Ovary (tissue), 9 donors: ENCODE results near the gene SHROOM4. TPM values are rescaled to one million over a fixed set of nuclear protein-coding genes. Genes with fewer than 3 reads are reported as not detected.

ENCODE experiments used
- DNase-seq, 5 donors: peaks; one replicate each; pipeline ENCODE4 v3.0.0-alpha.2; 2019 to 2020
- H3K27ac ChIP-seq, 2 donors: fragments of 200-600 bp; one replicate each; pipeline versions ENCODE4 v1.5.1 to v1.8.0; 2019 to 2022
- H3K27me3 ChIP-seq: fragments of 200-600 bp; one replicate; pipeline ENCODE4 v1.8.0; 2022
- H3K36me3 ChIP-seq: fragments of 200-600 bp; sonication (generic); one replicate; pipeline ENCODE4 v1.5.1; 2019
- H3K4me1 ChIP-seq: one replicate; pipeline ENCODE4 v1.8.1; 2013; ENCODE audit warnings: mild to moderate bottlenecking, moderate library complexity; ENCODE audit not compliant: insufficient read depth
- H3K4me3 ChIP-seq: fragments of 200-600 bp; sonication (generic); one replicate; pipeline ENCODE4 v1.5.1; 2017
- H3K9me3 ChIP-seq, 2 donors: fragments of 200-600 bp in 1 of 2; sonication (generic) in 1 of 2; one replicate each; pipeline versions ENCODE4 v1.5.1 to v1.8.1; 2013 to 2019; ENCODE audit warnings: mild to moderate bottlenecking in 1 of 2, moderate library complexity in 1 of 2
- CTCF ChIP-seq, 3 donors: fragments of 450-650 bp in 2 of 3; fragments of 200-600 bp in 1 of 3; IDR thresholded peaks; one replicate each; pipeline versions ENCODE4 v1.5.1 to v1.8.0; 2016 to 2022; ENCODE audit warnings: antibody characterized with exemption in 3 of 3, mild to moderate bottlenecking in 1 of 3
- EP300 ChIP-seq: sonication (generic); formaldehyde crosslinking; IDR thresholded peaks from one replicate; pipeline ENCODE4 v1.6.1; 2017; ENCODE audit warnings: antibody characterized with exemption
- POLR2A ChIP-seq: fragments of 450-650 bp; IDR thresholded peaks from one replicate; pipeline ENCODE4 v1.6.1; 2017; ENCODE audit warnings: antibody characterized with exemption, mild to moderate bottlenecking, moderate library complexity
- WGBS, 3 donors: extraction: QIAGEN DNeasy Blood & Tissue Kit in 1 of 3; methylation state at CpG; one replicate each; pipeline versions ENCODE4 v1.1.5 to v1.1.7; 2013 to 2017; 5-methylcytosine and 5-hydroxymethylcytosine counted together
- intact Hi-C, 4 donors: fragments of 100-400 bp; cut with DNase I; formaldehyde crosslinking; loops; one replicate each; pipeline versions ENCODE4 v1.11.0 to v1.15.1; 2022 to 2023
- polyA plus RNA-seq, 2 donors: library from polyadenylated mRNA; stranded (reverse); fragments of 200-250 nt in 1 of 2; fragments of 350-450 nt in 1 of 2; fragmentation: Illumina TruSeq in 1 of 2; extraction: RNeasy Lipid Tissue Mini Kit (QIAGEN cat#74804) in 1 of 2; gene quantifications; one replicate each; pipeline ENCODE4 v1.2.3, GENCODE V29; 2013 to 2014
- total RNA-seq, 7 donors: library from RNA; depleted of rRNA in 2 of 7; stranded (reverse); fragments of >200 nt in 2 of 7; fragmentation: NEBNext Ultra II Directional in 3 of 7; extraction: Animal tissue kit (Norgen Biotek cat#: 25700) in 3 of 7; gene quantifications; one replicate each; pipeline versions ENCODE4 v1.1.0 to v1.2.4, GENCODE V29; 2016 to 2023
- donor health status: DM: no; HTN: no; CAD: no; lungs with moderate emphysema.
- donor health status: DM: no; HTN: no; CAD: no.
- donor health status: Bipolar disorder and iron deficiency.
- donor health status: DM: yes; HTN: yes; CAD: no.
- donor health status: DM: no; HTN: no; CAD: no.
- donor health status: DM: yes; HTN: yes; CAD: no.

Gene SHROOM4
- total and polyA plus RNA-seq, 9 donors: 1.7 to 7.2 (median 3.1) TPM

- no peak overlapping the region for H3K4me3 ChIP-seq
- no peak for TF ChIP-seq EP300
- TF ChIP-seq POLR2A: no peak
- no peak for TF ChIP-seq CTCF (IDR thresholded peaks at IDR 0.05)
- H3K36me3 ChIP-seq: no peaks in the 10 kb centered on the region
- H3K9me3 ChIP-seq: no peaks in the 10 kb centered on the region
- intact Hi-C loops: no loop called here
- H3K4me1 ChIP-seq: no peaks in the 10 kb centered on the region
- no peaks in the 10 kb centered on the region for H3K27me3 ChIP-seq
- 59 to 71% (median 59%) methylated on average over 3 of the region's 3 CpGs for WGBS, 3 donors
- no peak for DNase-seq
- H3K27ac ChIP-seq: no peak overlapping the region
Measured at GRCh38 chrX:50726296-50726695, 87.7 kb downstream of the SHROOM4 start.

GRCh38 chrX:50725310-50725709 is 88.7 kb downstream of the SHROOM4 start:
- no peak overlapping the region for H3K27ac ChIP-seq
- H3K27me3 ChIP-seq: no peaks in the 10 kb centered on the region
- no peaks in the 10 kb centered on the region for H3K36me3 ChIP-seq
- intact Hi-C loops: no loop called here
- no peaks in the 10 kb centered on the region for H3K9me3 ChIP-seq
- H3K4me1 ChIP-seq: no peaks in the 10 kb centered on the region
- 73 to 81% (median 76%) methylated on average over 5 of the region's 5 CpGs for WGBS, 3 donors
- H3K4me3 ChIP-seq: no peak overlapping the region
- TF ChIP-seq EP300 (no peak), POLR2A (no peak), CTCF (IDR thresholded peaks at IDR 0.05) (no peak)
- no peak for DNase-seq

GRCh38 chrX:50723006-50723405 is 91.0 kb downstream of the SHROOM4 start:
- Histone ChIP-seq H3K9me3 (no peaks in the 10 kb centered on the region), H3K4me1 (no peaks in the 10 kb centered on the region), H3K27ac (no peak overlapping the region), H3K27me3 (no peaks in the 10 kb centered on the region), H3K36me3 (no peaks in the 10 kb centered on the region), H3K4me3 (no peak overlapping the region)
- intact Hi-C loops: no loop called here
- DNase-seq: no peak
- WGBS, 3 donors: 80 to 85% (median 82%) methylated on average over 1 of the region's 1 CpG
- no peak for TF ChIP-seq POLR2A
- no peak for TF ChIP-seq EP300
- TF ChIP-seq CTCF (IDR thresholded peaks at IDR 0.05): no peak

GRCh38 chrX:50721764-50722521 is 92.1 kb downstream of the SHROOM4 start:
- intact Hi-C loops: no loop called here
- Histone ChIP-seq H3K4me3 (no peak overlapping the region), H3K9me3 (no peaks in the 10 kb centered on the region), H3K4me1 (no peaks in the 10 kb centered on the region), H3K36me3 (no peaks in the 10 kb centered on the region), H3K27me3 (no peaks in the 10 kb centered on the region), H3K27ac (no peak overlapping the region)
- TF ChIP-seq CTCF (IDR thresholded peaks at IDR 0.05) (no peak), POLR2A (no peak), EP300 (no peak)
- WGBS, 3 donors: 63 to 70% (median 69%) methylated on average over 1 of the region's 1 CpG
- no peak for DNase-seq
